Measurements from ENCODE around the gene STAM2. TPM values are rescaled to one million over a fixed set of nuclear protein-coding genes. Genes with fewer than 3 reads are reported as not detected.

The STAM2 gene
- total and polyA plus RNA-seq, 2 of the 13 experiments (the other 11 are each of a cell fraction or from before 2014, with no cell fraction given), result 14.7 to 24.1 TPM

DNA sequence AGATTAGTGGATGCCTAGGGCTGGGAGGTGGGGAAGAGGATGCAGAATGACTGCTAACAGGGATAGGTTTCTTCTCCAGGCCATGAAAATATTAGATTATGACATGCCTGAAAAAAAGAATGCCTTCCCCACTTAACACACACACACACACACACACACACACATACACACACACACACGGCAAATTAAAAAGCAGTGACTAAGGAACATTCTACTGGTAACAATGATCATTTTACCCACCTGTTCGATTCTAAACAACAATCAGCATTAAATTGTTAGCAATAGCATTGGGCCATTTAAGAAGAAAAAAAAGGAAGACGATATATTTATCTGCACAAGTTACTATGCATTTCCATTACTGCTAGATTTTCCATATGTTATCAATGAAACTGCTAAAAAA lies 87.6 kb downstream of the STAM2 start (continued):
- TF ChIP-seq, protein P1, sequence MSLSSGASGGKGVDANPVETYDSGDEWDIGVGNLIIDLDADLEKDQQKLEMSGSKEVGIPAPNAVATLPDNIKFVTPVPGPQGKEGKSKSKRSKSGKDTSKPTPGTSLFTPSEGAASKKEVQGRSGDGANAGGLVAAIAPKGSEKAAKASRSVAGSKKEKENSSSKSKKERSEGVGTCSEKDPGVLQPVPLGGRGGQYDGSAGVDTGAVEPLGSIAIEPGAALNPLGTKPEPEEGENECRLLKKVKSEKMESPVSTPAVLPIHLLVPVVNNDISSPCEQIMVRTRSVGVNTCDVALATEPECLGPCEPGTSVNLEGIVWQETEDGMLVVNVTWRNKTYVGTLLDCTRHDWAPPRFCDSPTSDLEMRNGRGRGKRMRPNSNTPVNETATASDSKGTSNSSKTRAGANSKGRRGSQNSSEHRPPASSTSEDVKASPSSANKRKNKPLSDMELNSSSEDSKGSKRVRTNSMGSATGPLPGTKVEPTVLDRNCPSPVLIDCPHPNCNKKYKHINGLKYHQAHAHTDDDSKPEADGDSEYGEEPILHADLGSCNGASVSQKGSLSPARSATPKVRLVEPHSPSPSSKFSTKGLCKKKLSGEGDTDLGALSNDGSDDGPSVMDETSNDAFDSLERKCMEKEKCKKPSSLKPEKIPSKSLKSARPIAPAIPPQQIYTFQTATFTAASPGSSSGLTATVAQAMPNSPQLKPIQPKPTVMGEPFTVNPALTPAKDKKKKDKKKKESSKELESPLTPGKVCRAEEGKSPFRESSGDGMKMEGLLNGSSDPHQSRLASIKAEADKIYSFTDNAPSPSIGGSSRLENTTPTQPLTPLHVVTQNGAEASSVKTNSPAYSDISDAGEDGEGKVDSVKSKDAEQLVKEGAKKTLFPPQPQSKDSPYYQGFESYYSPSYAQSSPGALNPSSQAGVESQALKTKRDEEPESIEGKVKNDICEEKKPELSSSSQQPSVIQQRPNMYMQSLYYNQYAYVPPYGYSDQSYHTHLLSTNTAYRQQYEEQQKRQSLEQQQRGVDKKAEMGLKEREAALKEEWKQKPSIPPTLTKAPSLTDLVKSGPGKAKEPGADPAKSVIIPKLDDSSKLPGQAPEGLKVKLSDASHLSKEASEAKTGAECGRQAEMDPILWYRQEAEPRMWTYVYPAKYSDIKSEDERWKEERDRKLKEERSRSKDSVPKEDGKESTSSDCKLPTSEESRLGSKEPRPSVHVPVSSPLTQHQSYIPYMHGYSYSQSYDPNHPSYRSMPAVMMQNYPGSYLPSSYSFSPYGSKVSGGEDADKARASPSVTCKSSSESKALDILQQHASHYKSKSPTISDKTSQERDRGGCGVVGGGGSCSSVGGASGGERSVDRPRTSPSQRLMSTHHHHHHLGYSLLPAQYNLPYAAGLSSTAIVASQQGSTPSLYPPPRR (CRISPR knock-in tag; IDR thresholded peaks at IDR 0.05; ENCODE audit: borderline replicate concordance), result no peak
- TF ChIP-seq ZNF569 (CRISPR knock-in tag; IDR thresholded peaks at IDR 0.05; ENCODE audit: borderline replicate concordance) (no peak), SIX1 (CRISPR knock-in tag; IDR thresholded peaks at IDR 0.05; ENCODE audit: borderline replicate concordance) (no peak), HNF4A (CRISPR knock-in tag; IDR thresholded peaks at IDR 0.05) (no peak)
- TF ChIP-seq, protein P2, sequence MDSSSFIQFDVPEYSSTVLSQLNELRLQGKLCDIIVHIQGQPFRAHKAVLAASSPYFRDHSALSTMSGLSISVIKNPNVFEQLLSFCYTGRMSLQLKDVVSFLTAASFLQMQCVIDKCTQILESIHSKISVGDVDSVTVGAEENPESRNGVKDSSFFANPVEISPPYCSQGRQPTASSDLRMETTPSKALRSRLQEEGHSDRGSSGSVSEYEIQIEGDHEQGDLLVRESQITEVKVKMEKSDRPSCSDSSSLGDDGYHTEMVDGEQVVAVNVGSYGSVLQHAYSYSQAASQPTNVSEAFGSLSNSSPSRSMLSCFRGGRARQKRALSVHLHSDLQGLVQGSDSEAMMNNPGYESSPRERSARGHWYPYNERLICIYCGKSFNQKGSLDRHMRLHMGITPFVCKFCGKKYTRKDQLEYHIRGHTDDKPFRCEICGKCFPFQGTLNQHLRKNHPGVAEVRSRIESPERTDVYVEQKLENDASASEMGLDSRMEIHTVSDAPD (CRISPR knock-in tag; IDR thresholded peaks at IDR 0.05), result no peak
- TF ChIP-seq, protein P3, sequence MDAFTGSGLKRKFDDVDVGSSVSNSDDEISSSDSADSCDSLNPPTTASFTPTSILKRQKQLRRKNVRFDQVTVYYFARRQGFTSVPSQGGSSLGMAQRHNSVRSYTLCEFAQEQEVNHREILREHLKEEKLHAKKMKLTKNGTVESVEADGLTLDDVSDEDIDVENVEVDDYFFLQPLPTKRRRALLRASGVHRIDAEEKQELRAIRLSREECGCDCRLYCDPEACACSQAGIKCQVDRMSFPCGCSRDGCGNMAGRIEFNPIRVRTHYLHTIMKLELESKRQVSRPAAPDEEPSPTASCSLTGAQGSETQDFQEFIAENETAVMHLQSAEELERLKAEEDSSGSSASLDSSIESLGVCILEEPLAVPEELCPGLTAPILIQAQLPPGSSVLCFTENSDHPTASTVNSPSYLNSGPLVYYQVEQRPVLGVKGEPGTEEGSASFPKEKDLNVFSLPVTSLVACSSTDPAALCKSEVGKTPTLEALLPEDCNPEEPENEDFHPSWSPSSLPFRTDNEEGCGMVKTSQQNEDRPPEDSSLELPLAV (CRISPR knock-in tag; conservative IDR thresholded peaks at IDR 0.05; ENCODE audit: low read depth), result no peak
